GM23338 (cell line): ENCODE measurements around the gene GDI2. TPM values are rescaled to one million over a fixed set of nuclear protein-coding genes. Genes with fewer than 3 reads are reported as not detected.

ENCODE experiments used
- ATAC-seq: fragments of 200-7000 bp; cut with Tn5 transposase; 3 replicates; pipeline ENCODE4 v1.9.1; 2020
- DNase-seq: peaks from one replicate; pipeline ENCODE4 v3.0.0-alpha.2; 2015; ENCODE audit warnings: low spot score
- H2AFZ ChIP-seq: fragments of 200-600 bp; sonication (generic); 2 replicates; pipeline ENCODE4 v1.8.0; 2016; ENCODE audit warnings: antibody characterized with exemption, mild to moderate bottlenecking, moderate library complexity
- H3F3A ChIP-seq: fragments of 200-600 bp; sonication (generic); replicated peaks from 2 replicates; pipeline ENCODE4 v1.8.0; 2017; ENCODE audit warnings: antibody characterized with exemption, mixed run types, low read depth
- H3K27ac ChIP-seq: fragments of 200-600 bp; sonication (generic); 2 replicates; pipeline ENCODE4 v1.6.1; 2016; ENCODE audit warnings: low read depth
- H3K27me3 ChIP-seq: fragments of 200-600 bp; sonication (generic); 2 replicates; pipeline ENCODE4 v1.8.0; 2016; ENCODE audit warnings: mild to moderate bottlenecking, mixed run types, moderate library complexity; ENCODE audit not compliant: insufficient read depth
- H3K36me3 ChIP-seq: fragments of 200-600 bp; sonication (generic); 2 replicates; pipeline ENCODE4 v1.8.0; 2016; ENCODE audit warnings: mild to moderate bottlenecking; ENCODE audit not compliant: insufficient read depth
- H3K4me1 ChIP-seq: fragments of 200-600 bp; sonication (generic); 2 replicates; pipeline ENCODE4 v1.8.0; 2016; ENCODE audit warnings: mild to moderate bottlenecking, moderate library complexity; ENCODE audit not compliant: insufficient read depth
- H3K4me2 ChIP-seq: fragments of 200-600 bp; sonication (generic); 2 replicates; pipeline ENCODE4 v1.7.1; 2017; ENCODE audit warnings: mixed run types
- H3K4me3 ChIP-seq: fragments of 200-600 bp; sonication (generic); 2 replicates; pipeline ENCODE4 v1.6.1; 2016; ENCODE audit warnings: mixed run types
- H3K79me2 ChIP-seq: fragments of 200-600 bp; sonication (generic); replicated peaks from 2 replicates; pipeline ENCODE4 v1.8.0; 2017; ENCODE audit warnings: mild to moderate bottlenecking; ENCODE audit not compliant: insufficient read depth
- H3K9me2 ChIP-seq: fragments of 200-600 bp; sonication (generic); 2 replicates; pipeline ENCODE4 v1.8.0; 2017; ENCODE audit not compliant: insufficient read depth
- H4K20me1 ChIP-seq: fragments of 200-600 bp; sonication (generic); replicated peaks from 2 replicates; pipeline ENCODE4 v1.8.0; 2017; ENCODE audit warnings: mild to moderate bottlenecking; ENCODE audit not compliant: insufficient read depth
- H3K27ac Mint-ChIP-seq: 2 replicates; pipeline ENCODE4 v1.8.0; 2020; ENCODE audit warnings: inconsistent platforms, mild to moderate bottlenecking, moderate library complexity, mixed read lengths
- H3K27me3 Mint-ChIP-seq: 3 replicates; pipeline ENCODE4 v1.8.0; 2022; ENCODE audit warnings: low read depth, mild to moderate bottlenecking, moderate library complexity, mixed read lengths, inconsistent platforms; ENCODE audit not compliant: insufficient read depth, poor library complexity
- H3K36me3 Mint-ChIP-seq: 3 replicates; pipeline ENCODE4 v1.8.0; 2021; ENCODE audit warnings: low read depth, mild to moderate bottlenecking, inconsistent platforms, moderate library complexity, mixed read lengths
- H3K4me1 Mint-ChIP-seq: 3 replicates; pipeline ENCODE4 v1.8.0; 2020; ENCODE audit warnings: mild to moderate bottlenecking, inconsistent platforms, mixed read lengths
- H3K4me3 Mint-ChIP-seq: 3 replicates; pipeline ENCODE4 v1.8.0; 2021; ENCODE audit warnings: moderate library complexity, mild to moderate bottlenecking, inconsistent platforms, mixed read lengths
- H3K9me3 Mint-ChIP-seq: 3 replicates; pipeline ENCODE4 v1.8.0; 2020; ENCODE audit warnings: moderate library complexity, mild to moderate bottlenecking, inconsistent platforms, mixed read lengths
- CREB1 ChIP-seq: fragments of 250-450 bp; sonication (Bioruptor Pico); IDR thresholded peaks from 2 replicates; pipeline ENCODE4 v1.5.0; 2020; ENCODE audit warnings: low read depth, mild to moderate bottlenecking, moderate library complexity
- CTCF ChIP-seq, 2 experiments: fragments of 200-600 bp in 1 of 2; sonication (generic) in 1 of 2; conservative IDR thresholded peaks; 2 replicates each; pipeline versions ENCODE4 v1.5.1 to v1.6.1; 2016 to 2017; ENCODE audit warnings: antibody characterized with exemption in 2 of 2, low read depth in 2 of 2, mild to moderate bottlenecking in 2 of 2, moderate library complexity in 1 of 2
- ETS1 ChIP-seq: IDR thresholded peaks from 2 replicates; pipeline ENCODE4 v1.6.1; 2016; ENCODE audit warnings: antibody characterized with exemption
- EZH2 ChIP-seq: fragments of 200-600 bp; sonication (generic); IDR thresholded peaks from one replicate; pipeline ENCODE4 v1.8.0; 2017; ENCODE audit warnings: antibody characterized with exemption, mild to moderate bottlenecking, low read depth; ENCODE audit not compliant: unreplicated experiment
- EZH2phosphoT487 ChIP-seq: fragments of 200-600 bp; sonication (generic); IDR thresholded peaks from one replicate; pipeline ENCODE4 v1.8.1; 2018; ENCODE audit warnings: antibody characterized with exemption; ENCODE audit not compliant: unreplicated experiment
- JUNB ChIP-seq: IDR thresholded peaks from one replicate; pipeline ENCODE4 v1.6.1; 2016; ENCODE audit warnings: antibody characterized with exemption; ENCODE audit not compliant: unreplicated experiment
- NANOG ChIP-seq: IDR thresholded peaks from 2 replicates; pipeline ENCODE4 v1.6.1; 2016; ENCODE audit warnings: antibody characterized with exemption, borderline replicate concordance
- POLR2AphosphoS5 ChIP-seq: IDR thresholded peaks from 2 replicates; pipeline ENCODE4 v1.6.1; 2016; ENCODE audit warnings: antibody characterized with exemption, low read depth
- REST ChIP-seq: IDR thresholded peaks from one replicate; pipeline ENCODE4 v1.6.1; 2018; ENCODE audit warnings: antibody characterized with exemption; ENCODE audit not compliant: unreplicated experiment
- STAT1 ChIP-seq: IDR thresholded peaks from one replicate; pipeline ENCODE4 v1.6.1; 2016; ENCODE audit warnings: antibody characterized with exemption; ENCODE audit not compliant: unreplicated experiment
- ZNF114 ChIP-seq: fragments of 250-450 bp; sonication (Bioruptor Pico); IDR thresholded peaks from 2 replicates; pipeline ENCODE4 v1.5.0; 2020; ENCODE audit warnings: mild to moderate bottlenecking, moderate library complexity
- ZNF331 ChIP-seq: fragments of 250-450 bp; sonication (Bioruptor Pico); IDR thresholded peaks from 2 replicates; pipeline ENCODE4 v1.5.0; 2020; ENCODE audit warnings: low read depth, mild to moderate bottlenecking, moderate library complexity
- ZNF462 ChIP-seq: fragments of 250-450 bp; sonication (Bioruptor Pico); IDR thresholded peaks from 2 replicates; pipeline ENCODE4 v1.5.0; 2020; ENCODE audit warnings: mild to moderate bottlenecking, moderate library complexity
- polyA plus RNA-seq: library from polyadenylated mRNA; unstranded; fragments of >200 nt; fragmentation: Nextera tagmentation; extraction: Ambion mirVana; gene quantifications from 2 replicates; pipeline ENCODE4 v1.2.1, GENCODE V29; 2016
- total RNA-seq: library from RNA; depleted of rRNA; stranded (reverse); fragments of >200 nt; shearing (Covaris generic); gene quantifications from 2 replicates; pipeline ENCODE4 v1.2.3, GENCODE V29; 2014

The GDI2 gene
- total and polyA plus RNA-seq, 2 experiments from 2014 or later, result 269 to 505 TPM

- no peaks in the 10 kb centered on the region for H3K27me3 ChIP-seq
- Mint-ChIP-seq H3K4me3 (no peak overlapping the region), H3K36me3 (peaks cover 56% of the 10 kb centered on the region), H3K4me1 (no peaks in the 10 kb centered on the region; the same call in 2 of the 3 replicates), H3K27me3 (no peaks in the 10 kb centered on the region), H3K9me3 (no peaks in the 10 kb centered on the region), H3K27ac (no peak overlapping the region)
- no peak overlapping the region for H3K4me3 ChIP-seq
- H2AFZ ChIP-seq, result no peak overlapping the region
- peaks cover 98% of the 10 kb centered on the region for H3K79me2 ChIP-seq
- TF ChIP-seq STAT1 (no peak), CTCF (conservative IDR thresholded peaks at IDR 0.05; ENCODE audit: low read depth in 2 of 2) (no peak), ETS1 (no peak), CREB1 (CRISPR knock-in tag) (no peak), EZH2phosphoT487 (no peak), REST (no peak), ZNF462 (CRISPR knock-in tag) (no peak), JUNB (no peak), POLR2AphosphoS5 (no peak), NANOG (no peak), ZNF331 (CRISPR knock-in tag) (no peak), ZNF114 (CRISPR knock-in tag) (no peak), EZH2 (no peak)
- no peak overlapping the region for H3K27ac ChIP-seq
- H4K20me1 ChIP-seq, result peaks cover 60% of the 10 kb centered on the region
- H3K4me1 ChIP-seq, result no peaks in the 10 kb centered on the region
- H3K4me2 ChIP-seq, result no peak overlapping the region
- ATAC-seq (no peak), DNase-seq (no peak)
- H3K9me2 ChIP-seq, result no peaks in the 10 kb centered on the region
- H3F3A ChIP-seq, result no peaks in the 10 kb centered on the region
- peaks cover 37% of the 10 kb centered on the region for H3K36me3 ChIP-seq
Observed at GRCh38 chr10:5800782-5801181, 12.5 kb downstream of the GDI2 start.
